Measurements from ENCODE around the gene TPR. TPM values are rescaled to one million over a fixed set of nuclear protein-coding genes. Genes with fewer than 3 reads are reported as not detected.

Gene TPR
- total and polyA plus RNA-seq, 2 of the 8 experiments (the other 6 are each of a cell fraction or from before 2014, with no cell fraction given), result 57.1 to 102 TPM

GRCh38 chr1:186311375-186312051 is 63.5 kb downstream of the TPR start:
- H3K23ac ChIP-seq (ENCODE audit: insufficient read length), result no peak overlapping the region
- H3K23me2 ChIP-seq (ENCODE audit: low read depth, low read length), result no peaks in the 10 kb centered on the region
- no peak overlapping the region for H3K4me2 ChIP-seq (ENCODE audit: insufficient read depth in 1 of 2, low read depth in 2 of 2, low read length in 2 of 2)
- no peak overlapping the region for H2BK120ac ChIP-seq (replicated peaks; ENCODE audit: low read depth, low read length)
- H2BK20ac ChIP-seq (ENCODE audit: low read length), result no peak overlapping the region
- no peak overlapping the region for H3K4ac ChIP-seq (replicated peaks; ENCODE audit: insufficient read length, low read depth, low read length)
- no peaks in the 10 kb centered on the region for H3K79me1 ChIP-seq (ENCODE audit: low read depth, low read length)
- H3K18ac ChIP-seq (ENCODE audit: extremely low read depth, low read length), result no peak overlapping the region
- no peak overlapping the region for H3K9ac ChIP-seq (replicated peaks in 1 of 4; ENCODE audit: extremely low read depth in 1 of 4, low read depth in 3 of 4, low read length in 3 of 4)
- no peak overlapping the region for H2BK12ac ChIP-seq (ENCODE audit: low read depth, low read length)
- H2BK5ac ChIP-seq (ENCODE audit: low read depth, low read length), result no peak overlapping the region
- H2AFZ ChIP-seq (ENCODE audit: low read length), result no peak overlapping the region
- ChIA-PET CTCF (ENCODE audit: partially characterized antibody) (no interaction called here), POLR2A (ENCODE audit: partially characterized antibody) (no interaction called here)
- no peak overlapping the region for H2AK5ac ChIP-seq (ENCODE audit: low read depth, low read length)
- no peak overlapping the region for H4K91ac ChIP-seq (replicated peaks; ENCODE audit: insufficient read length, low read length)
- no peak overlapping the region for H3K56ac ChIP-seq (replicated peaks; ENCODE audit: insufficient read length, low read depth, low read length)
- no peak overlapping the region for H2BK15ac ChIP-seq (ENCODE audit: low read length)
- H3K9me3 ChIP-seq (ENCODE audit: insufficient read depth in 2 of 2, low read depth in 1 of 2, low read length in 1 of 2), result no peaks in the 10 kb centered on the region
- H3K27me3 ChIP-seq (replicated peaks in 1 of 4; ENCODE audit: control insufficient read depth in 3 of 4, extremely low read depth in 1 of 4, insufficient read depth in 3 of 4, low read length in 3 of 4), result no peaks in the 10 kb centered on the region
- H3K36me3 ChIP-seq (ENCODE audit: control insufficient read depth in 2 of 4, insufficient read depth in 4 of 4, low read length in 3 of 4), result peaks cover 0 to 48% (median 14%) of the 10 kb centered on the region in 4 experiments; a peak in 6 of 8 replicates
- no peak overlapping the region for H3K27ac ChIP-seq (ENCODE audit: low read depth, low read length)
- no peak overlapping the region for H4K5ac ChIP-seq (ENCODE audit: insufficient read length, low read depth, low read length)
- no peaks in the 10 kb centered on the region for H3K79me2 ChIP-seq (ENCODE audit: control insufficient read depth in 1 of 2, insufficient read depth in 2 of 2, low read length in 2 of 2)
- H4K8ac ChIP-seq (ENCODE audit: extremely low read depth, insufficient read depth, low read length), result no peak overlapping the region
- 90% methylated on average over 3 of the region's 3 CpGs; no CpG with 5 or more reads in 1 of the 2 experiments for WGBS, 2 experiments (ENCODE audit: extremely low coverage in 1 of 2, insufficient coverage in 1 of 2, insufficient read length in 1 of 2, insufficient replicate concordance in 2 of 2, low coverage in 1 of 2, low lambda C conversion rate in 2 of 2, missing lambda C conversion rate in 1 of 2)
- no peak overlapping the region for H3K14ac ChIP-seq (ENCODE audit: insufficient read length)
- DNase-seq (ENCODE audit: low read depth in 1 of 2, low spot score in 2 of 2), result no peak
- no peaks in the 10 kb centered on the region for H4K20me1 ChIP-seq (replicated peaks in 1 of 2; ENCODE audit: control insufficient read depth in 1 of 2, insufficient read depth in 2 of 2, low read length in 2 of 2)
- no peak for FAIRE-seq
- no peak overlapping the region for H3K4me3 ChIP-seq (ENCODE audit: extremely low read depth in 1 of 4, insufficient read depth in 2 of 4, low read depth in 3 of 4, low read length in 4 of 4)
- no peaks in the 10 kb centered on the region for H3K4me1 ChIP-seq (replicated peaks in 1 of 4; ENCODE audit: control insufficient read depth in 3 of 4, insufficient read depth in 4 of 4, low read length in 3 of 4)
- TF ChIP-seq CTBP2 (IDR thresholded peaks at IDR 0.05; ENCODE audit: borderline replicate concordance, insufficient read depth, insufficient read length, low read length) (no peak), ASH2L (IDR thresholded peaks at IDR 0.05; ENCODE audit: low read length) (no peak), TCF12 (IDR thresholded peaks at IDR 0.05; ENCODE audit: low read depth, low read length) (no peak), NRF1 (IDR thresholded peaks at IDR 0.05; ENCODE audit: low read depth, low read length) (no peak), FOSL1 (IDR thresholded peaks at IDR 0.05; ENCODE audit: insufficient read depth, low read depth, low read length) (no peak), POU5F1 (IDR thresholded peaks at IDR 0.05; ENCODE audit: low read depth, low read length) (no peak), CHD2 (IDR thresholded peaks at IDR 0.05; ENCODE audit: low read length) (no peak), TAF7 (optimal IDR thresholded peaks at IDR 0.05; ENCODE audit: borderline replicate concordance, low read depth, low read length) (no peak), POLR2AphosphoS5 (IDR thresholded peaks at IDR 0.05; ENCODE audit: low read depth, low read length) (no peak), KDM5A (IDR thresholded peaks at IDR 0.05; ENCODE audit: low read length) (no peak), RAD21 (IDR thresholded peaks at IDR 0.05 in 1 of 2, conservative IDR thresholded peaks at IDR 0.05 in 1 of 2; ENCODE audit: low read depth in 2 of 2, low read length in 2 of 2) (no peak), CHD1 (IDR thresholded peaks at IDR 0.05; ENCODE audit: low read depth, low read length) (no peak)
